H1 (cell line): ENCODE measurements around the gene NRXN3. TPM values are rescaled to one million over a fixed set of nuclear protein-coding genes. Genes with fewer than 3 reads are reported as not detected.

Source experiments
- CBX8 ChIP-seq: fragments of 300-800, 300-1000 bp; sonication (generic); IDR thresholded peaks from 2 replicates; pipeline ENCODE4 v1.7.1; 2016; ENCODE audit warnings: low read depth, low read length, borderline replicate concordance
- CHD7 ChIP-seq: fragments of 300-600 bp; sonication (generic); IDR thresholded peaks from 2 replicates; pipeline ENCODE4 v1.7.1; 2012; ENCODE audit warnings: low read length, moderate library complexity, mild to moderate bottlenecking, inconsistent platforms; ENCODE audit not compliant: insufficient replicate concordance
- KDM4A ChIP-seq: IDR thresholded peaks from one replicate; pipeline ENCODE4 v1.7.1; 2012; ENCODE audit warnings: low read depth, mild to moderate bottlenecking, moderate library complexity, low read length, inconsistent platforms; ENCODE audit not compliant: severe bottlenecking
- POLR2AphosphoS5 ChIP-seq: IDR thresholded peaks from 2 replicates; pipeline ENCODE4 v1.6.1; 2011; ENCODE audit warnings: low read depth, low read length
- POU5F1 ChIP-seq: IDR thresholded peaks from 2 replicates; pipeline ENCODE4 v1.6.1; 2011; ENCODE audit warnings: low read depth, mild to moderate bottlenecking, low read length, moderate library complexity
- RNF2 ChIP-seq: fragments of 200-900, 300-1000 bp; sonication (generic); IDR thresholded peaks from 2 replicates; pipeline ENCODE4 v1.7.1; 2016; ENCODE audit warnings: borderline replicate concordance, low read depth, mild to moderate bottlenecking, antibody characterized with exemption, low read length; ENCODE audit not compliant: poor library complexity, severe bottlenecking; ENCODE audit errors: missing control alignments
- TBP ChIP-seq: IDR thresholded peaks from 2 replicates; pipeline ENCODE4 v1.6.1; 2011; ENCODE audit warnings: low read depth, low read length, improper control_type of control experiment
- TEAD4 ChIP-seq: IDR thresholded peaks from 2 replicates; pipeline ENCODE4 v1.6.1; 2012; ENCODE audit warnings: low read depth, low read length, inconsistent platforms, mixed read lengths
- polyA plus RNA-seq, 7 experiments: library from polyadenylated mRNA; depleted of rRNA in 3 of 7; stranded (reverse) in 5 of 7; unstranded in 2 of 7; fragments of >200 nt in 5 of 7; fragments of 200-250 nt in 2 of 7; gene quantifications; 1 replicate in 5 of 7; 2 replicates in 1 of 7; 4 replicates in 1 of 7; pipeline versions ENCODE4 v1.2.1 to v1.2.3, GENCODE V29; 2011 to 2013; ENCODE audit warnings: missing spikeins in 2 of 7, mixed read lengths in 2 of 7
- total RNA-seq: library from RNA; stranded (reverse); fragmentation: NEBNext Ultra II Directional; extraction: Animal tissue kit (Norgen Biotek cat#: 25700); gene quantifications from 2 replicates; pipeline ENCODE4 v1.2.1, GENCODE V29; 2021

Gene NRXN3
- total and polyA plus RNA-seq, 2 of the 8 experiments (the other 6 are each of a cell fraction or from before 2014, with no cell fraction given), result 2.6 to 4.1 TPM

DNA sequence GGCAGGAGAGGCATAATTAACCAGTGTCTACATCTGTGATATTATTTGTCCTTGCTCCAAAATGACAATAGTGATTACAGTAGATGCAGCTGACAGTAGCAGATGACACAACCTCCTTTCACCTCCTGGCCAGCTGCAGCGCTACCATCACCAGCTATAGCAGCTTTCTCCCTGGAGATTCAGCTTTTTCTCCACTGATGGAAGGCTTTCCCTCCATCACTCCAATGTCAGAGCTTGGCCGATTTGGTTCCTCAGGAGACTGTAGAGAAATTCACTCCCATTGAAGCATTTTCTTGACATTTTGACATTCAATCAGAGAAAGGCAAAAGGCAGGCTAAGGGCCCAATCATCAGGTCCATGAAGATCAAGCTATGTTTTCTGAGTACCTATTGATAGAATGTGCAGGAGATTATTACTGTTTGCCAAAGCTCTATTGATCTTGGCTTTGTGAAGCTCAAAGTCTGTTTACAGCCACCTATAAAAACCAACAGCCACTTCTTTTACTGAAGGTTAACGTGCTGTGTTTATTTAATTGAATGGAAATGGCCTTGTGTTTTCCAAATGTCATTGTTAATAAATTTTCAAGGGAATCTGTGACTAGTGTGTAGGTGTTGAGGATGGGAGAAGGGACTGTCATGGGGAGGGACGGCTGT lies 1256.1 kb downstream of the NRXN3 start (continued):
- TF ChIP-seq CHD7 (no peak), KDM4A (no peak), POU5F1 (no peak), CBX8 (no peak), TBP (no peak), RNF2 (no peak), POLR2AphosphoS5 (no peak), TEAD4 (no peak)
